GM12865 (cell line): ENCODE data around the gene C17orf114.

ENCODE experiments used
- DNase-seq: peaks from one replicate; pipeline ENCODE4 v3.0.0; 2010; ENCODE audit warnings: low read depth
- H3K4me3 ChIP-seq: 2 replicates; pipeline ENCODE4 v1.5.1; 2011; ENCODE audit warnings: mild to moderate bottlenecking, low read depth, low read length, control low read depth
- CTCF ChIP-seq: IDR thresholded peaks from 2 replicates; pipeline ENCODE4 v1.5.1; 2011; ENCODE audit warnings: low read length, control low read depth, low read depth, inconsistent platforms; ENCODE audit not compliant: insufficient read depth; ENCODE audit errors: missing control alignments

The C17orf114 gene

GRCh38 chr17:4843321-4844000 lies 41.3 kb upstream of the C17orf114 start:
- no peak for DNase-seq
- no peak for TF ChIP-seq CTCF

DNA sequence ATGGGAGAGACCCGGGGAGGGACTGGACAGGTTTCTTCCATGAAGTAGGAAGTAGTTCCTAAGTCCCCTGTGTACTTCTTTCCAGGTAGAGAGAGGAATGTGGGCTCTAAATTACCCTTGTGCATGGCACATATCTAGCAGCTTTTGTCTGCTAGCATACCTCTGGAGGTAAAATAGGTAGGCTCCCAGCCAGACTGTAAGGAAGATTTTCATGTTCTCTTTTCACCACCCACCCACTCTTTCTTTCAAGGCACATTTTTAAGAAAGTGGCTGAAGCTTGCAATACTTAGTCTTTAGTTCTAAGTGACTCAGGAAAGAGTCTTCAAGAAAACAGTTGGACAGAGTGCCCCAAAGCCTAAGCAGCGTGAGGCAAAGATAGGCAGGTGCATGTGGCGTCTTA lies 40.2 kb upstream of the C17orf114 start:
- no peak overlapping the region for H3K4me3 ChIP-seq
- DNase-seq, result no peak
- no peak for TF ChIP-seq CTCF

More at GRCh38 chr17:4843321-4844000, 41.3 kb upstream of the C17orf114 start:
- H3K4me3 ChIP-seq, result no peak overlapping the region

DNA sequence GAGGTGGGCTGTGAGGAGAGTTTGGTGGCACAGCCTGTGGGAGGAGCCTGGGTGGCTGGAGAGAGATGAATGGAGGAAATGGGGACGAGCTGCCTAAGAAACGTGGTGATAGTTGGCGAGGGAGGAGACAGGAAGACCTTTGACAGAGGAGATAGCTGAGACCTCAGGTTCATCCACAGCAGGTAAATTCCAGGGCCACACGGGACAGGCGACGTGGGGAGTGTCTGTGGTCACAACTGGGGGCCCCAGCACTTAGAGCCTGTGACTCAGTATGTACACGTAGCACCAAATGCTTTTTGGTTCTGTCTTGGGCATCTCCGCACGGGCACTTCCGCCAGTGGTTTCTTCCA lies 38.7 kb upstream of the C17orf114 start:
- no peak for DNase-seq
- H3K4me3 ChIP-seq, result no peak overlapping the region
- TF ChIP-seq CTCF, result no peak

DNA sequence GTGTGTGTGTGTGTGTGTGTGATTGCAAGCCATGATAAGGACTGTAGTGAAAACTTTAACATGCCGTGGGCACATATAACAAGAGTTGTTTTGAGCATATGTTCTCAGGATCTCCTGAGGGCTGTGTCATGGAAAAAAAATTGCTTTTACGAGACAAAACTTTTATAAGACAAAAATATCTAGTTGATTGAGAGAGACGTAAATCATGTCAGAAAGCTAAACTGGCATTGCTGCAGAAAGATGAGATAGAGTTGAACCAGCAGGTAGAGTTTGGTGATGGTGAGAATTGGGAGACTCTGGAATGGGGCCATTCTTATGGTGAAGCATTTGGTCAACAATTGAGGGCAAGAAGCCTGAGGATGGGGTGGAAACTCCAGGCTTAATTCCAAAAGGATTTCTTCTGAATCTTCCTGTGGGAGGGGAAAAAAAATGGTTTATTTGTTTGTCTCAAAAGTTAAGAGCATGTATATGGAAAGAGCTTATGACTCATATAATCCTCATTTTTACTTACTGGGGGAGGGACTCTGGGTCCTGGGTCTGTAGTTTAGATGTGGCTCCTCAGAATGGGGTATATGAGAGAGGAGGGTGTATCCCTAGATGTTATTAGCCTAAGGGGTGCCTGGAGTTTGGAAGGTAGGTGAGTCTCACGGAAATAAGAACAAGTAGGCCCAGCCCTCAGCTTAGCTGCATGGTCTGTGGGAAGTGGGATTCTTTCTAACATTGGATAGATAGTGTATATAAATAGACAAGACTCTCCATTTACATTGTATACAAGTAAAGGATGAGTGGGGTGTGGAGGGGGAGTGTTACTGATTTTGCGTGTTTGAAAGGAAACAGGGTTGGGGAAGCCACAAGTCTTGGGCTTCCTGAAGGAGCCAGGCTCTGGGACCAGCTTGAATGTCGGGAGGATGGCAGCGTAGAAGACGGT lies 38.1 kb upstream of the C17orf114 start:
- TF ChIP-seq CTCF, result no peak
- DNase-seq, result no peak
- no peak overlapping the region for H3K4me3 ChIP-seq

GRCh38 chr17:4839221-4839620 lies 37.1 kb upstream of the C17orf114 start:
- TF ChIP-seq CTCF, result no peak
- no peak for DNase-seq
- no peak overlapping the region for H3K4me3 ChIP-seq

DNA sequence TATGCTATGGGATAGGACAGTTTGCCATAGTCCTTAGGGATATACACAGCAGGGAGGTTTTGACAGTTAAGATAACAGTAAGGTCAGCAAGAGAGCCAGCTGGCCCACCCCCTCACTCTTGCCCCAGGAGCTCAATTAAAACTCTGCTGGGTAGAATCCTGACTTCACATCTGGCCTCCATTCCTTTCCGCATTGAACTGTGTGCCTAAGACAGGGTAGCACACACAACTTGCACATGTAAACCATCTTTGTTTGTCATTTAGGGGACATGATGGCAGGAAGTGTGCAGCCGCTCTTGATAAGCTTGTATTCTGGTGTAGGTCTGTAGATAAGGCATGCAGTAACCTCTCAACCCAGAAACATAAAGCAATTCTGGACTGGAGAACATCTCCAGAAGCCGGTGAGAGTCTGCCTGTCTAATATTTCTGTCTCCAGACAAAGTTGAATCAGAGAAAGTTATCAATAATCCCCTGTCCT lies 36.2 kb upstream of the C17orf114 start:
- H3K4me3 ChIP-seq, result no peak overlapping the region
- no peak for DNase-seq
- no peak for TF ChIP-seq CTCF
